ENCODE measurements around the gene SS18L1.

- TF ChIP-seq EZH2phosphoT487 (IDR thresholded peaks at IDR 0.05; ENCODE audit: borderline replicate concordance): no peak
- TF ChIP-seq, protein P1, sequence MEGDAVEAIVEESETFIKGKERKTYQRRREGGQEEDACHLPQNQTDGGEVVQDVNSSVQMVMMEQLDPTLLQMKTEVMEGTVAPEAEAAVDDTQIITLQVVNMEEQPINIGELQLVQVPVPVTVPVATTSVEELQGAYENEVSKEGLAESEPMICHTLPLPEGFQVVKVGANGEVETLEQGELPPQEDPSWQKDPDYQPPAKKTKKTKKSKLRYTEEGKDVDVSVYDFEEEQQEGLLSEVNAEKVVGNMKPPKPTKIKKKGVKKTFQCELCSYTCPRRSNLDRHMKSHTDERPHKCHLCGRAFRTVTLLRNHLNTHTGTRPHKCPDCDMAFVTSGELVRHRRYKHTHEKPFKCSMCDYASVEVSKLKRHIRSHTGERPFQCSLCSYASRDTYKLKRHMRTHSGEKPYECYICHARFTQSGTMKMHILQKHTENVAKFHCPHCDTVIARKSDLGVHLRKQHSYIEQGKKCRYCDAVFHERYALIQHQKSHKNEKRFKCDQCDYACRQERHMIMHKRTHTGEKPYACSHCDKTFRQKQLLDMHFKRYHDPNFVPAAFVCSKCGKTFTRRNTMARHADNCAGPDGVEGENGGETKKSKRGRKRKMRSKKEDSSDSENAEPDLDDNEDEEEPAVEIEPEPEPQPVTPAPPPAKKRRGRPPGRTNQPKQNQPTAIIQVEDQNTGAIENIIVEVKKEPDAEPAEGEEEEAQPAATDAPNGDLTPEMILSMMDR (conservative IDR thresholded peaks at IDR 0.05; ENCODE audit: low read length): no peak
These were observed 32.1 kb downstream of the SS18L1 start for GRCh38 chr20:62175711-62176110.
